Psoas muscle (tissue), 8 donors: Measurements from ENCODE around the gene CFAP100. TPM values are rescaled to one million over a fixed set of nuclear protein-coding genes. Genes with fewer than 3 reads are reported as not detected.

Experiments
- ATAC-seq, 4 donors: fragments of 200-7000 bp; cut with Tn5 transposase; one replicate each; pipeline ENCODE4 v1.9.1; 2020; ENCODE audit warnings: moderate library complexity in 3 of 4, mild to moderate bottlenecking in 2 of 4
- DNase-seq, 2 donors: peaks; one replicate each; pipeline ENCODE4 v3.0.0-alpha.2; 2020
- H3K27ac ChIP-seq: fragments of 200-600 bp; one replicate; pipeline ENCODE4 v1.8.0; 2022
- H3K27me3 ChIP-seq, 3 donors: fragments of 200-600 bp in 1 of 3; one replicate each; pipeline versions ENCODE4 v1.6.1 to v1.8.0; 2013 to 2022; ENCODE audit warnings: low read length in 2 of 3, mild to moderate bottlenecking in 2 of 3, moderate library complexity in 1 of 3; ENCODE audit not compliant: insufficient read depth in 3 of 3
- H3K36me3 ChIP-seq, 2 donors: fragments of 200-600 bp in 1 of 2; one replicate each; pipeline versions ENCODE4 v1.6.1 to v1.8.0; 2013 to 2022; ENCODE audit warnings: low read depth in 1 of 2, mild to moderate bottlenecking in 1 of 2, moderate library complexity in 1 of 2; ENCODE audit not compliant: insufficient read depth in 1 of 2
- H3K4me1 ChIP-seq: fragments of 200-600 bp; one replicate; pipeline ENCODE4 v1.8.0; 2022
- H3K4me3 ChIP-seq: fragments of 200-600 bp; one replicate; pipeline ENCODE4 v1.8.0; 2022; ENCODE audit warnings: mild to moderate bottlenecking
- H3K9me3 ChIP-seq: fragments of 200-600 bp; one replicate; pipeline ENCODE4 v1.8.0; 2022
- WGBS, 3 donors: extraction: QIAGEN DNeasy Blood & Tissue Kit; methylation state at CpG; one replicate each; pipeline versions ENCODE4 v1.1.6 to v1.1.7; 2013; 5-methylcytosine and 5-hydroxymethylcytosine counted together
- intact Hi-C, 2 donors: fragments of 100-400 bp; cut with DNase I; formaldehyde crosslinking; loops; one replicate each; pipeline versions ENCODE4 v1.11.0 to v1.14.2; 2022
- polyA plus RNA-seq, 3 donors: library from polyadenylated mRNA; stranded (reverse); fragments of 200-250 nt; gene quantifications; one replicate each; pipeline ENCODE4 v1.2.3, GENCODE V29; 2013
- total RNA-seq, 4 donors: library from RNA; stranded (reverse); fragmentation: NEBNext Ultra II Directional in 2 of 4; extraction: Animal tissue kit (Norgen Biotek cat#: 25700) in 2 of 4; gene quantifications; one replicate each; pipeline versions ENCODE4 v1.2.1 to v1.2.4, GENCODE V29; 2021 to 2023
- TF ChIP-seq, protein P1 (sequence below): fragments of 200-600 bp; IDR thresholded peaks from one replicate; pipeline ENCODE4 v1.8.0; 2022; ENCODE audit warnings: antibody characterized with exemption
- donor health status: healthy with polysubstance abuse.
- donor health status: DM: no; HTN: no; CAD: no; lungs with moderate emphysema.
- donor health status: Bipolar disorder and iron deficiency.
- donor health status: healthy.
- donor health status: DM: yes; HTN: yes; CAD: no.
- donor health status: DM: no; HTN: no; CAD: no.
- donor health status: DM: no; HTN: no; CAD: no.
- donor health status: DM: yes; HTN: yes; CAD: no.

CFAP100 gene
- total and polyA plus RNA-seq, 7 donors, result not detected

GRCh38 chr3:126468028-126468891 lies 73.6 kb downstream of the CFAP100 start:
- no peak overlapping the region for H3K4me3 ChIP-seq
- 54 to 80% (median 58%) methylated on average over 13 of the region's 13 CpGs for WGBS, 3 donors
- H3K27me3 ChIP-seq, result no peaks in the 10 kb centered on the region
- H3K4me1 ChIP-seq, result peaks cover 87% of the 10 kb centered on the region
- ATAC-seq (peak; percentile 24 to 59 (median 48)), DNase-seq (peak in 1 of 2 donors; percentile 55)
- H3K27ac ChIP-seq, result peak overlapping the region; percentile 96
- intact Hi-C loops, result no loop called here
- no peaks in the 10 kb centered on the region for H3K9me3 ChIP-seq
- TF ChIP-seq, protein P1, sequence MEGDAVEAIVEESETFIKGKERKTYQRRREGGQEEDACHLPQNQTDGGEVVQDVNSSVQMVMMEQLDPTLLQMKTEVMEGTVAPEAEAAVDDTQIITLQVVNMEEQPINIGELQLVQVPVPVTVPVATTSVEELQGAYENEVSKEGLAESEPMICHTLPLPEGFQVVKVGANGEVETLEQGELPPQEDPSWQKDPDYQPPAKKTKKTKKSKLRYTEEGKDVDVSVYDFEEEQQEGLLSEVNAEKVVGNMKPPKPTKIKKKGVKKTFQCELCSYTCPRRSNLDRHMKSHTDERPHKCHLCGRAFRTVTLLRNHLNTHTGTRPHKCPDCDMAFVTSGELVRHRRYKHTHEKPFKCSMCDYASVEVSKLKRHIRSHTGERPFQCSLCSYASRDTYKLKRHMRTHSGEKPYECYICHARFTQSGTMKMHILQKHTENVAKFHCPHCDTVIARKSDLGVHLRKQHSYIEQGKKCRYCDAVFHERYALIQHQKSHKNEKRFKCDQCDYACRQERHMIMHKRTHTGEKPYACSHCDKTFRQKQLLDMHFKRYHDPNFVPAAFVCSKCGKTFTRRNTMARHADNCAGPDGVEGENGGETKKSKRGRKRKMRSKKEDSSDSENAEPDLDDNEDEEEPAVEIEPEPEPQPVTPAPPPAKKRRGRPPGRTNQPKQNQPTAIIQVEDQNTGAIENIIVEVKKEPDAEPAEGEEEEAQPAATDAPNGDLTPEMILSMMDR, result no peak
- peaks cover 15 to 90% of the 10 kb centered on the region in 2 donors for H3K36me3 ChIP-seq

DNA sequence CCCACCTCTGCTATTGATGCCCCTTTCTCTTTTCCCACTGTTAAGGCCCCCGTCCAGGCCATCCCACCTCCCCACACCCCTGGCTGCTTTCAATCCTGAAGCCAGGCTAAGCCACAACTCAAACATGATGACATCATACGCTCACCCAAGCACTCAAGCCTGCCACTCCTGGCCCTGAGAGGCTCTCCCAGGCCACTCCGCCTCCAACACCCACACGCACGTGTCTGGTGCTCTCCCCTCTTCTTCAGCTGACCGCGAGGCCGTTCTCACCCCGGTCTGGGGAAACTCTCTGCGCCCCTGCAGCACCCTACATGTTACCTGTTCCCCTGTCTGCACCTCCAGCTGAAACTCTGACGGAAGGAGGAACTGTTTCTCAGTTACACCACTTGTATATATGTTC lies 74.8 kb downstream of the CFAP100 start:
- intact Hi-C loops, result no loop called here
- ATAC-seq, result no peak

DNA sequence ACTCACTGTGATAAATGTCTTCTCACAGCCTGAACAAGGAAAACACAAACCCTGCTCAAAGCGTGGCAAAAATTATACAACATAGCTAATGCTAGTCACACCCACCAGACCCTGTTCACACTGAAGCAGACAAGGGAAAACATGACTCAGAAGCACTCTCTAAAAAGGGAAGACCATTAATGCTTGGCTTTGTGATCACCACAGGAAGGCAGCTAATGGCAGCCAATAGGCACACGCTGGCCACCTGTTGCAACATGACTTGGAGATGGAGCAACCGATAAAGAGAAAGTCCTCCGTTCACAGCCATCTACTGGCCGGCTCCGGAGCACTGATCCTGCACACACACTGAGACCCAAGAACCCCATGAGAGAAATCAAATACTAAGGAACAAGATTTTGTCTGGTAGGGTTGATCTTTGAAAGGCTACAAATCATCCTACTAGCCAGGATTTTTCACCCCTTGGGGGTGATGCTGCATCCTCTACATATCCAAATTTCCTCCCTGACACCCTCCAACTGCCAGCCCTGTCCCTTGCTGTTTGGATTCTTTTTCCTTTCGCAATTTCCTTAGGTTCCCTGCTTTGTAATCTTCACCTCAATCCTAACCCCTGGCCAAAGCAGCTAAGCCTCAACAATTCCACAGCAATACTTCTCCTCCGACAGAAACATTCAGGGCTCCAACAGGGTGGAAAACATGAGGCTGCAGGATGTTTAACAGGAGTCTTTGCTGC lies 77.7 kb downstream of the CFAP100 start:
- intact Hi-C loops, result loop anchor here (5.0 to 10.0 kb wide), 3 partner anchors 118 to 210 kb away; partner anchors contain the start of gene KLF15 (in 1 of the 2)
- peak; percentile 62 to 73 (median 70) for ATAC-seq
- peak overlapping the region; percentile 96 for H3K27ac ChIP-seq

More for the DNA sequence above, 74.8 kb downstream of the CFAP100 start:
- no peak overlapping the region for H3K4me3 ChIP-seq
- peaks cover 13 to 81% of the 10 kb centered on the region in 2 donors for H3K36me3 ChIP-seq
- H3K27ac ChIP-seq, result peak overlapping the region; percentile 96
- DNase-seq, result peak in 1 of 2 donors; percentile 40
- TF ChIP-seq, protein P1, result no peak
- WGBS, 3 donors, result 92 to 98% (median 92%) methylated on average over 11 of the region's 11 CpGs
- H3K9me3 ChIP-seq, result no peaks in the 10 kb centered on the region
- peaks cover 87% of the 10 kb centered on the region for H3K4me1 ChIP-seq
- H3K27me3 ChIP-seq, result no peaks in the 10 kb centered on the region

GRCh38 chr3:126473292-126474168 lies 78.8 kb downstream of the CFAP100 start:
- TF ChIP-seq, protein P1, result no peak
- Histone ChIP-seq H3K4me1 (peaks cover 52% of the 10 kb centered on the region), H3K36me3 (peaks cover 7 to 40% of the 10 kb centered on the region in 2 donors), H3K9me3 (no peaks in the 10 kb centered on the region), H3K4me3 (peak overlapping the region; percentile 87), H3K27me3 (no peaks in the 10 kb centered on the region), H3K27ac (peak overlapping the region; percentile 96)
- intact Hi-C loops, result loop anchor here (5.0 to 10.0 kb wide), 3 partner anchors 119 to 211 kb away; partner anchors contain the start of gene KLF15 (in 1 of the 2)
- 40 to 62% (median 54%) methylated on average over 7 to 14 of the region's 14 CpGs for WGBS, 3 donors
- peak in 1 of 2 donors; percentile 14 for DNase-seq
- no peak for ATAC-seq

More for the DNA sequence above, 77.7 kb downstream of the CFAP100 start:
- WGBS, 3 donors, result 13 to 24% (median 21%) methylated on average over 8 of the region's 8 CpGs
- H3K4me3 ChIP-seq, result peak overlapping the region; percentile 87
- DNase-seq, result peak; percentile 84 to 92
- TF ChIP-seq, protein P1, result peak; percentile 23
- no peaks in the 10 kb centered on the region for H3K27me3 ChIP-seq
- peaks cover 62% of the 10 kb centered on the region for H3K4me1 ChIP-seq
- H3K9me3 ChIP-seq, result no peaks in the 10 kb centered on the region
- H3K36me3 ChIP-seq, result peaks cover 13 to 51% of the 10 kb centered on the region in 2 donors
